22Rv1 (cell line): ENCODE results near the gene SLC25A43.
"Not testable (repeated sequence)": the region's sequence is repeated elsewhere in the genome, so short reads cannot be mapped to it uniquely, and the experiment has no call there.

Experiments
- H3K27ac ChIP-seq: fragments of 450-650 bp; 2 replicates; pipeline ENCODE4 v1.5.1; 2017
- CTCF ChIP-seq: fragments of 450-650 bp; IDR thresholded peaks from 2 replicates; pipeline ENCODE4 v1.5.1; 2017; ENCODE audit warnings: mild to moderate bottlenecking
- ZFX ChIP-seq: fragments of 450-650 bp; IDR thresholded peaks from 2 replicates; pipeline ENCODE4 v1.6.1; 2017; ENCODE audit warnings: antibody characterized with exemption, borderline replicate concordance

Gene SLC25A43

GRCh38 chrX:119482481-119483480 is 83.6 kb downstream of the SLC25A43 start:
- H3K27ac ChIP-seq: peak overlapping the region; percentile 49
- TF ChIP-seq ZFX: no peak
- TF ChIP-seq CTCF: peak; percentile 83

GRCh38 chrX:119486745-119487144 is 87.6 kb downstream of the SLC25A43 start:
- TF ChIP-seq ZFX (no peak), CTCF (no peak)
- H3K27ac ChIP-seq: no peak overlapping the region

DNA sequence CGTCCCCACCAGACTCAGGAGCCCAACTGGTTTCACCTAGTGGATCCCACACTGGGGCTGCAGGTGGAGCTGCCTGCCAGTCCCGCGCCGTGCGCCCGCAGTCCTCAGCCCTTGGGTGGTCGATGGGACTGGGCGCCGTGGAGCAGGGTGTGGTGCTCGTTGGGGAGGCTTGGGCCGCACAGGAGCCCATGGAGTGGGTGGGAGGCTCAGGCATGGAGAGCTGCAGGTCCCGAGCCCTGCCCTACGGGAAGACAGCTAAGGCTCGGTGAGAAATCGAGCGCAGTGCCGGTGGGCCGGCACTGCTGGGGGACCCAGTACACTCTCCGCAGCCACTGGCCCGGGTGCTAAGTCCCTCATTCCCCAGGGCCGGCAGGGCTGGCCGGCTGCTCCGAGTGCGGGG is 88.6 kb downstream of the SLC25A43 start:
- H3K27ac ChIP-seq: not testable (repeated sequence)

DNA sequence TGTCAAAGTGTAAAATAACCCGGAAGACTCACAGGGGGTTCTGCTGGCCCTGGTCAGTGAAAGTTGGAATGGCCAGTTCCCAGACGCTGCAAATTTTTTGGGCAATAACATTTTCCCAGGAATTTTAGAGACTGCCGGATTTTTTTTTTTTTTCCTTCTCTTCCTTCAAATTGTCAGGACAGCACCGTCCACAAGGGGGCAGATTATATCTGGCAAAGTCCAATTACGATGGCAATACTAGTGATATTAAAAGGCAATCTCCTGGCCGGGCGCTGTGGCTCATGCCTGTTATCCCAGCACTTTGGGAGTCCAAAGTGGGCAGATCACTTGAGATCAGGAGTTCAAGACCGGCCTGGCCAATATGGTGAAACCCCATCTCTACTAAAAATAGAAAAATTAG is 89.6 kb downstream of the SLC25A43 start:
- no peak overlapping the region for H3K27ac ChIP-seq
- TF ChIP-seq CTCF (peak; percentile 65), ZFX (no peak)

GRCh38 chrX:119489212-119490074 is 90.3 kb downstream of the SLC25A43 start:
- H3K27ac ChIP-seq: no peak overlapping the region
- TF ChIP-seq ZFX (no peak), CTCF (no peak)

- TF ChIP-seq CTCF: no peak
- TF ChIP-seq ZFX: no peak
Observed at GRCh38 chrX:119492463-119492862, 93.3 kb downstream of the SLC25A43 start.

GRCh38 chrX:119493851-119494495 is 94.8 kb downstream of the SLC25A43 start:
- peak overlapping the region; percentile 57 for H3K27ac ChIP-seq

More at GRCh38 chrX:119492463-119492862, 93.3 kb downstream of the SLC25A43 start:
- no peak overlapping the region for H3K27ac ChIP-seq
